Measurements from ENCODE around the gene HLA-DMA.
"Not testable (repeated sequence)": the region's sequence is repeated elsewhere in the genome, so short reads cannot be mapped to it uniquely, and the experiment has no call there.

HLA-DMA gene

DNA sequence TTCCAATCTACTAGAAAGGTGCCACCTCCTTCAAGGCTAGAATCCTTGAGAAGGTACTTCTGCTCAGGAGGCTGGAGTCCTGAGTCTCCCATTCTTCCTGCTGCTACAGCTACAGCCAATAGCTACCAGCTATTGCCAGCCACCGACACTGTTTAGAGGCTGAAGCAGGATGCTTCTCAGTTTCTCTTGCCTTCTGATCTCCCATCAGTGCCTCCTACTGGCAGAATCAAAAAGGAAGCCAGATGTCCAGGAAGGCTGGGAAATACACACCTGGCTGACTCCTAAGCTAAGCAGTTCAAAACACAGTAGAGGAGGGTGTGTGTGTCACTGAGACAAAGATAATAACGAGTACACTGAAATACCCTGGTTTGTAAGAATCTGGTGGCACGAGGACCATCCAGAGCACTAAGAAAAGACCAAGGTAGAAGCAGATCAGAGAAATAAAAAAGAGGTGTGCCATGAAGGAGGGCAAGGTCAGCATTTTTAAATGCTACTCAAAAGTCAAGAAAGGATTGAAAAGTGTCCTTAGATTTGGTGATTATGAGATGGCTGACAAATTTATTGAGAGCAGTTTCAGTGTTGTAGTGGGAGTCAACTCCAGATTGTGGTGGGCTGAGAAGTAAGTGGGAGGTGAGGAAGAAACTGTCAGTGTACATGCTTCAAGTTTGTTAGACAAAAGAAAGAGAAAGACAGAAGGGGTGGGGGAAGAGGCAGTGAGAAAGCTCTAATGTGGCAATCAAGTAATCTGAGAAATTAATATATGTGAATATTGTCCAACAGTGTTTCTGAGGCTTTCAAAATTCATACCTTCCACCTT, 2.3 kb upstream of the HLA-DMA start:
- no peak for DNase-seq (ENCODE audit: low read depth, low spot score)

DNA sequence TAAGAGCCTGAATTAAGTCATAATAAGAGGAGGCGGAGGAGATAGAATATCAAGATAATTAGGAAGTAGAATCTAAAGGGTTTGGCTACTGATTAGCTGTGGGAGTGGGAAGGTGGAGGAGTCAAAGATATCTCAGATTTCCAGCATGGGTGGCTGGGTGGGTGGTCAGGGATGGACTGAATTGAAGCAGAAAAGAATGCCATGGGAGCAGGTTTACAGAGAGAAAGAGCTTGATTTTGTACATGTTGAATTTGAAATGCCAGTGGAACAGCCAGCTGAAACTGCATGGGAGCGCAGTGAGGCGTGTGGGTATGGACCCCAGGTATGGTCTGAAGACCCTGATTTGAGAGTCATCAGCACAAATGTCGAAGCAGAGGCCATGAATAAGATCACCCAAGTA, 1.4 kb upstream of the HLA-DMA start:
- DNase-seq (ENCODE audit: low read depth, low spot score), result no peak

DNA sequence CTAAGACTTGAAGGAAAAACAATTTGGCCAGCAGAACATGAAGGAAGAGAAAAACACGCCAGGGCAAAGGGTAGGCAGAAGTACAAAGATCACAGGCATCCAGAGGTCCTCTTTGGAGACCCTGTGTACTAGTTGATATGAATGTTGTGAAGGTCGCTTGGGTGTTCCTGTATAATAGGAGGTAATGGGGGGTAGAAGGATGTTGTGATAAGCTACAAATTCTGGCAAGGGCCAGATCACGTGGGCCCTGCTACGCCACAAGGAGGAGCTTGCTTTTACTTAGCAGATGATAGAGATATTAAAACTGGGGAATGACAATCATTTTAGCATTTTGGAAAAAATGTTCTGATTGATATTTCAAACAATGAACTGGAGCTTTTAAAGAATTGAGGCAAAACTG, 878 bp upstream of the HLA-DMA start:
- no peak for DNase-seq (ENCODE audit: low read depth, low spot score)

DNA sequence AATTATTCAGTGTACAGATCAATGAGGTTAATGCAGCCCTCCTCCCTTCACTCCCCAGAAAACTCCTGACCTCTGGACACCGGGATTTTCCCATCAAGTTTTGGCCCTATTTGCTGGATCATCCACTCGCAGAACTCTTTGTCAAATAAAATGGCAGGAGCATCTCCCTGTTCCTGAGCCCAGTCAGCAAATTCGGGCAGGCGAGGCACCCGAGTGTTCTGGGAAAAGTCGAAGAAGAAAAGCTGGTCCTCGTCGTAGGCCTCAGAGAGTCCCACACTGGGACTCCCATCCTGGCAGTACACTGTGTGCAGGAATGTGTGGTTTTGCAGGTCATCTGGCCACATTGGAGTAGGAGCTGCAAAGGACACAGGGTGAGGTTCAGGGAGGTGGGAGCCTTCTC, 2.4 kb downstream of the HLA-DMA start:
- DNase-seq (ENCODE audit: low read depth, low spot score), result no peak

DNA sequence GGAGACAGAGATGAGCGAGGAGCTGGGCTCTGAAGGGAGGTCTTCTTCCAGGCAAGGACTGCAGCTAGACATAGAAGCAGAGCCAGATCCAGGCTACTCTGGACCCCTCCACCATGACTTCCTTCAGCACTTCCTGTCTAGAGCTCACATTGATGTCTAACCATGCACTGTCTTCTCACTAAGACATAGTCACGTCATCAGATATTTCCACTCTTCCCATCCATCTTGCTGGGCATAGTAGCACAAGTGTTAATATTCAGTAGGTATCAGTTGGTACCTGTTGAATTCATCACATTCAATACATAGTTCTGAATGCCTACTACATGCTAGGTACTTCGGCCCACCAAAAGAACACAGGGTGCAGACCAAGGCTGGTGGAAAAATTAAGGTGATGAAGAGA, 2.9 kb downstream of the HLA-DMA start:
- no peak for DNase-seq (ENCODE audit: low read depth, low spot score)

DNA sequence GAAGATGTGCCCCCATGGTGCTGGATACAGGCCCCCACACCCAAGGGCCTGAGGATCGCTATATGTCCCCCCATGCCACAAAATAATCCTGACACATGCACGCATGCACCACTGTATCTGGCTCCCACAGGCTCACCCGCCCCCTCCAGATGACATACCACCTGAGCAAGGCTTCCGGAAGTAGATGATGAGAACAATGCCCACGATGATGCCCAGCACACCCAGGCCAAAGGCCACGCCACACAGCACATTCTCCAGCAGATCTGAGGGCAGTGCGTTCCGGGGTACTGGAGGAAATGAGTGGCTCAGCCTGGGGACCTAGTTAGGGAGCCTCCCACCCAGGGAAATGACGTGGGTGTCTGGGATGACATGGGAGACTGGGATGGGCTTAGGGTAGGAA, 3.8 kb downstream of the HLA-DMA start:
- DNase-seq (ENCODE audit: low read depth, low spot score), result no peak

DNA sequence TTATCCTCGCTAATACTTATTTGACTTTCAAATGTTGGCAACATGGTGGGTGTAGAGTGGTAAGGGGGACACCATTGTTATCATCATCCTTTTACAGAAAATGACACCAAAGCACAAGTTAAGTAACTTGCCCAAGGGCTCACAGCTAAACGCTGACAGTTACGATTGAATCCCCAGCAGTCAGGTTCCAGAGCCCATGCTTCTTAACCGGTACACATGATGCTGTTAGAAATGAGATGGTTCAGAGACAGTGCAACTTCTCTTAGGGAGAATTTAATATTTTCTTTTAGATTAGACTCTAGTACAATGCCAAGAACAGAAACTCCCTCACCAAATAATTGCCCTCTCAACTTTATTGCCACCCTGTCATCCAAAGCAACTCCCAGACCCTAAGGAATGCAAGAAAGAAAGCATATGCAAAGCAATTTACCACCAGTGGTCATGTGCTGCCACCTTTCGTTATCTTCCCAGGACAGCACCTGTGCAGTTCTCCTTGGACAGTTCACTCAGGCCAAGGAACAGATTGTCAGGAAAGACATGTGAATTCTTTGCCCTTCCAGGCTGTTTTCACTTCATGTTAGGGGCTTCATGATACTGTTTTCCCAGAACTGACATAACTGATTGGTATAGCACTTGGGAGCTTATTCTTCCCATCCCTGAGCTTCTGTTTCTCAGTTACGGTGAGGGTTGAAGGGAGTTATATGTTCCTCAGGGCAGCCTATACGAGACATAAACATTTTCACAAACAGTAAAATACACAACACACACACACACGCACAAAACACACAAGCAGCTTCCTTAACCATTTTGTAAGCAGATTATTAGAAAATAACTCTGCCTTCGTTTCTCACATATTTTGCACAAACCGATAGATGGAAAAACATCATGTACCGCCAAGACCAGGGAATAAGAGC, 5.1 kb downstream of the HLA-DMA start:
- no peak for DNase-seq (ENCODE audit: low read depth, low spot score)

DNA sequence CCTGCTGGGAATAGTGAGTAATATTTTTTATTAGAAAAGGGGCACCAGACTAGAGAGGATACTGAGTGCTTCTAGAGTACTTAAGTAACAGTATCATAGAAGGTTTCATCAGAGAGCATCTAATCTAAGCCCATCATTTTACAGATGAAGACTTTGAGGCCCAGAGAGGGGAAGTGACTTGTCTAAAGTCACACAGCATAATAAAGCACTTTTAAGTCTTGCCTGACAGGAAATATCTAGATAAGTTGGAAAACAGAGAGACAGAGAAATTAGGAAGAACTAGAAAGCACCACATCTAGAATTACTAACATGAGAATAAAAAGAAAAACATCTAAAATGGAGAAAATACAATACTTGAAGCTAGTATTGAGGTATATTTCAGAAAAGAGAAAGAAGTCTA, 6.0 kb downstream of the HLA-DMA start:
- no peak for DNase-seq (ENCODE audit: low read depth, low spot score)

DNA sequence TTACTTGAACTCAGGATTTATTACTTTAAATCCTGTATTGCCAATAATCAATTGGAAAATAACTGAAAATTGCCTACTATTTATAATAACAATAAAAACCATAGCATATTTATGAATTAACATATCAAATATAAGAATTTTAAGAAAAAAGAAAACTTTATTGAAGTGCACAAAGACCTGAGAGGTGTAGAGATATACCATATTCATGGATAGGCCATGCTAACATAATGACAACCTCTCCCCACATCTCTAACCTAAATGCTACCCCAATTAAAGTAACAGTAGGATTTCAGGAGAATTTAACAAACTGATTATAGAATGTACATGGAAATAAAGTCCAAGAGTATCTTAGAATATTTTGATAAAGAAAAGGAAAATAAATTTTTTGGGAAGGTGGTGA, 6.9 kb downstream of the HLA-DMA start:
- DNase-seq (ENCODE audit: low read depth, low spot score), result no peak

DNA sequence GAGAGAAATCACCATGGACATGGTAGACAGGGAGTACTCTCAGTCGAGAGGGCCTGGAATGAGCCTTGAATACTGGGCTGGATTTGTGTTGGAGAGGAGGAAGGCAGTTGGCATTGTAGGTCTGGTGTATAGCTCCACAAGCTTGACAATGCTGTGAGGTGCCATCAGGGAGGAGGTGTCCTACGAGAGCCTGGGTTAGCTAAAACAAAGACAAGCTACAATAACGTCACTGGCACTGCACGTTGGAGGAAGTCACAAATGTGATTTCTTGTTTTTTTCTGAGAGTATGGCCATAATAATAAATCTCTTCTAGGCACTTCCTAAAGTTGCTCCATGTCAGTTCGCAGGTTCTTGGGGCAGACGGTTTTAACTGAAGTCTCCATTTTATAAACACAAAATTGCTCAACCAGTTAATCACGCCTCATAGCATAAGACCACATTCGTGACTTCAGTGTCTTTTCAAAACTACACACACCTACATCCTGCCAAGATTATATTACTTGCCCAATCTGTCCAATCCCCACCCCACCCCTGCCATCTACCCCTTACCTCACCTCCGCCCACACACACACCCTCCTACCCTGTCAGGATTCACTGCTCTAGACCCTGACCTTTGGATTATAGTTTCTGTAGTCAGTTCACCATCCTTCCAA, 7.7 kb downstream of the HLA-DMA start:
- DNase-seq (ENCODE audit: low read depth, low spot score), result no peak

DNA sequence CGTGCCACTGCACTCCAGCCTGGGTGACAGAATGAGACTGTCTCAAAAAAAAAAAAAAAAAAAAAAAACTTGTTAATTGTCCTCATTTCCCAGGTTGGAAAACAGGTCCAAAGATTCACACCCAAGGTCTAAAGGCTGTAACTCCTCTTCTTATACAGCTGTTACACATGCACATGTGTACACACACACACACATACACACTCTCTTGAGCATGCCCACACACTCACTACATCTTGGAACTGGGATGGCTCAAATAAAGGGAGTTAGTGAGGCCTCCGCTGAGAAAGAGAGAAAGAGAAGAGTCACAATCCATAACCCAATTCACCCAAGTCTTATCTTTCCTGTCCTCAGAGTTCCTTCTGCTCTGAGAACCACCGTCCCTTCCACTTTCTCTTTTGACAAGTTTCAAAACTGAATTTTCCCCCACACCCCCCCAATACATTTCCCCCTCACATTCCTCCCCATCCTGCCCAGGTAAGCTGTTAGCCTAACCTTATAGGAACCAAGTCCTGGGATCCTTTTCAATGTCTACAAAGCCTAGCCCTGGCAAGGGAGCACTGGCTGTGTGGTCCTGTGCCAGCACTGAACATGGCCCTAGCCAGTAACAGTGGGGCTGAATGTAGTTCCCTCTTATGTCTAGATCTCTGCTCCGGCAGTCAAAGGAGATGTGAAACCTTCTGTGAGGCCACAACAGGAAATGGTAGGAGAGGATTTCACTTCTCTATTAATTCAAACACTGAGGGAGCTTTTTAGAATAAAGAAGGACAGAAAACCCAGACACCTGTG, 8.8 kb downstream of the HLA-DMA start:
- no peak for DNase-seq (ENCODE audit: low read depth, low spot score)

DNA sequence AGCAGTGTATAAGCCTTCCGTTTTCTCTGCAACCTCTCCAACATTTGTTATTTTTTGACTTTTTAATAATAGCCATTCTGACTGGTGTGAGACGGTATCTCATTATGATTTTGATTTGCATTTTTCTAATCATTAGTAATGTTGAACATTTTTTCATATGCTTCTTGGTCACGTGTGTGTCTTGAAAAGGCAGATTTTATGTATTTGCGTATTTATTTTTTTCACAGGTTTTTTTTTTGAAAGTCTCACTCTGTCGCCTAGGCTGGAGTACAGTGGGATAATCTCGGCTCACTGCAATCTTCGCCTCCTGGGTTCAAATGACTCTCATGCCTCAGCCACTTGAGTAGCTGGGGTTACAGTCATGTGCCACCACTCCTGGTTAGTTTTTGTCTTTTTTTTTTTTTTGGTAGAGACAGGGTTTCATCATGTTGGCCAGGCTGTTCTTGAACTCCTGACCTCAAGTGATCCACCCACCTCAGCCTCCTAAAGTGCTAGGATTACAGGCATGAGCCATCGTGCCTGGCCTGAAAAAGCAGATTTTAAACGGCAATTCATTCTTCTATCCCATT, 10.3 kb downstream of the HLA-DMA start:
- not testable (repeated sequence) for DNase-seq (ENCODE audit: low read depth, low spot score)

DNA sequence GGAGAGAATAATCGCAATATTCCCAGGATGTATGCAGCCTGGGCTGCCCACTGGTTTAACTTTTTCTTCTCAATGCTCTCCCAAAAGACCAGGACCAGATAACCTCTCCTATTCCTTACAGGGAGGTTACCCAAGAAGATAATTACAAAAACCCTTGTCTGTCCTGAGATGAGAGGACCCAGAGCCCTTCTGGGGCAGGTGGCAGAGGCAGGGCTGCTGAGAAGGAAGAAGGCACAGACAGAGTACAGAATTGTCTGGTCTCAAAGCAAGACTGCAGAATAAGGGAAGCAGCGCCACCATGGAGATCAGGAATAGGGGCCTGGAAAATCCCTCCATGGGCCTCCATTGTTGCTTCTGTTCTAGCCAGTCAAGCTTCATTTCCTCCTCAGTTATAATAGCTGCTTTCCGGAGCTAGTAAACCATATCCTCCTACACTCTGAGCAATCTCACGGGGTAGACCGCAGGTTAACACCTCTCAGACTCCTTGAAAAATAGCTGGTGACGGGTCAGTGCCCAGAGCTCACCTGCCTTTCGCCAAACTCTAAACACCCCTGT, 11.6 kb downstream of the HLA-DMA start:
- DNase-seq (ENCODE audit: low read depth, low spot score), result no peak

DNA sequence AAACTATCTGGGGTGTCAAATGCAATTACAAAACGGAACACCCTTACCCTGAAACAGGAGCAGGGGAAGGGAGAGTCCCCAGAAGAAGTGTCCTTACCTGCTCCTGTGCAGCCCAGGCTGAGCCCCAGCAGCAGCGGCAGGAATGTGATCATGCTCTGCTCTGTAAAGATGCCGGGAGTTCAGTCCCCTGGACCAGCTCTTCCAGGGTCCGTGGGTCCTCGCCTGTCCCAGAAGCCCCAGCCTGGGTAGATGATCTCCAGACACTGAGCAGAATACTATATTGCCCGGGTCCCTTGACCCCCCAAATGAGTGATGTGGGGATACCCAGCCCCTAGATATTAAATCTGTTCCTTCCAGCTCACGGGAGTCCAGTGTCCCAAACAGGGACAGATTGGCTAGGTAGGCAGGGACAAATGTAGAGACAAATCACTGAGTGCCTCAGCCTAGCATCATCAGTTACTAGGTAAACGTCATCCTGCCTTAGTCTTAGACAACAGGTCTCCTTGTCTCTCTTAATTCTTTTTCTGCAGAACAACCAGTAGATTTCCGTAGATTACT, 12.2 kb downstream of the HLA-DMA start, which contains the start of gene HLA-DMB:
Gene HLA-DMB, minus strand, starts transcription at position 373 of the 558 bp plus-strand sequence. Its CDS starts 221 bp downstream, at position 152.
- DNase-seq (ENCODE audit: low read depth, low spot score), result peak; percentile 75

DNA sequence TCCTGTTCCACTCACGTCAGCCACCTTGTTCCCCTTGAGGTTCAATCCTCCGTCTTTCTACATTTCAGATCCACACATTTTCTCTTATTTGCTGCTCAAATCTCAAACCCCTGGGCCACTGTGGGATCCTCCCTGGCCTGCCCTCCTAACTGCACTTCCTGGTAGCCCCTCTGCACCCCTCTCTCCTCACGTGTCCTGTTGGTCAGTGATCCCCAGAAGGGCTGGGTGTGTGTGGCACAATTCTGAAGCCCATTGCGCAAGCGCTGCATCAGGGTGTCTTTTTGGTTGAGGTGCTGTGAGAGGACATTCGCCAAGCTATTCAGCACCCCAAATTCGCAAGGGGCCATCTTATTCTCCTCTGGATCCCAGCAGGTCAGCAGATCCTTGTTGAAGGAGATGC, 14.4 kb downstream of the HLA-DMA start:
- DNase-seq (ENCODE audit: low read depth, low spot score), result no peak

DNA sequence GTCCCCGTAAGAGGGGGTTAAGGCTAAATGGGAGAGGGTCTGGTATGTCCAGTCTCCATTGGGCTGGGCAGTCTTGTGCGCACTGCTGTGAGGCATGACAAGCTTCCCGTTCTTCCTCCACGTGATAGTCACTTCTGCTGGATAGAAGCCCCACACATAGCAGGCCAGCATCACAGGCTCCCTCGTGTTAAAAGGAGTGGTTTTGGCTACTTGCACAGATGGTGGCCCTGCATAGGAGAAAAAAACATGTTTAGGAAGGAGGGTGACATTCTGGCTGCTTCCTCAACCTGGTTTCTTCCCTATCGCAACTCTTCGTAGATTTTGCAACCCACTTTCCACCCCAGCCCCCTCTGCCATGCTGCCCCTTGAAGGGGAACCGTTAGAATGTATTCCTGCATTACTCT, 15.7 kb downstream of the HLA-DMA start:
- no peak for DNase-seq (ENCODE audit: low read depth, low spot score)

DNA sequence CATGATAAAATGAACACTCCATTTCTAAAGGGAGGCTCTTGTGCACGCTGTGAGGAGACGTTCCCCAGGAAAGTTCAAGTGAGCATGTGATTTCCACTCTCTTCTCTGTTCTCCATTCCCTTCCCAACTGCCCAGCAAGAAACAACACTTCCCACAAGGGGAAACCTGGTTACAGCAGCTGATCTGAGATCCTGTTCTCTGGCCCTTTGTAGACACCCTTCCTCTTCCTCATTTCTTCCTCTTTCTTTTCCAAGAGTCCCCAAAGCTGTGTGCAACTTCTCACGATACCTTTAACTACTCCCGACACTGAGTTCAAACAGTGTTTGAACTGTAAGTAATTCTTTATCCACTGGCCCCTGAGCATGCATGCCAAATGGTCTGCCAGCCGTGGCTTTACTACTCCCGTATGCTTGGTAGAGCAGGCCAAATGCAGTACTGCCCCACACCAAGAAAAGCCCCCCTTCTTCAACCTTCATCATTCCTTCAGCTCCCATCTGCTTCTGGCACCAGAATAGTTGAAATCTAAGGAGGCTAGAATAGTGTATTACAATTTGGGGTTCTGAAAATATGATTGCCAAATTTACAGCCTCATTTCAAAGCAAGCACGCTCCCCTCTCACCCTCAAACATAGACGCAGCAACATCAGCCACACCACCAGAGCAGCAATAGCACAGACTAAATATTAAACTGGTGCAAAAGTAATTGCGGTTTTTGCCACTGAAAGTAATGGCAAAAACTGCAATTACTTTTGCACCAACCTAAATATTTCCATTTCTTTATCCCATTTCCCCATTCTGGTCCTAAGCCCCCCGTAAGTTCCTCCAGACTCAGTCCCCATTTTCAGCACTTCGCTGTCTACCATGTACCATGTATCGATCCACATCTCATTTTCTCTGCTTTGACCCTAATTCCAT, 16.4 kb downstream of the HLA-DMA start:
- DNase-seq (ENCODE audit: low read depth, low spot score), result no peak

DNA sequence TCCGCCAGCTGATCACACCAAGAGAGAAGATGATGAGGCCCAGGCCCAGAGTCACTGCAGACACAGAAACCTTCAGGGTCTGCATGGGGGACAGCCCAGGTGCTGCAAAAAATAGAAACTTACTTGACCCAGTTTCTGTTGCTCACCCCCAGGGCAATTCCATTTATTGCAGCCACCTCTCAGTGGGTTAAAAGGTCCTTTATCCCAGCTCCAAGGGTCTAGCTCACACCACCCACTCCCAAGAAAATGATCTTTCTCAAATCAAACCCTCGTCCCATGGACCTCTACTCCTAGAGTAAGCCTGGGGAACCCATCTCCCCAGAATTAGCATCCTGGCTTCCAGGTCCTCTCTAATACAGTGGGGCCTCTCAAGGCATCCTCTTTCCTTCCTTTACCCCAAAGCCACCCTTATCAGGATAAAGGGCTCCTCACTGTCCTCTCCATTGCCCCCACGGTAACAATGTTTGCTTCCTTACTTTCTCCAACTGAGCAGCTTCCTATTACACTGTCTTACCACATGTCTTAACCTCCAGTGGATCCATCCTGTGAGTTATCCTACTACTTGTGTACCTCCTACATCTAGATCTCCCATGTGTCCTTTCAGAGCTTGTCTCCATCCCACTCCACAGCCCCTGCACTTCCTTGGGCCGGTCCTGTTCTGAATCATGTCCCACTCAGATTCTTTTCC, 17.2 kb downstream of the HLA-DMA start:
- no peak for DNase-seq (ENCODE audit: low read depth, low spot score)

DNA sequence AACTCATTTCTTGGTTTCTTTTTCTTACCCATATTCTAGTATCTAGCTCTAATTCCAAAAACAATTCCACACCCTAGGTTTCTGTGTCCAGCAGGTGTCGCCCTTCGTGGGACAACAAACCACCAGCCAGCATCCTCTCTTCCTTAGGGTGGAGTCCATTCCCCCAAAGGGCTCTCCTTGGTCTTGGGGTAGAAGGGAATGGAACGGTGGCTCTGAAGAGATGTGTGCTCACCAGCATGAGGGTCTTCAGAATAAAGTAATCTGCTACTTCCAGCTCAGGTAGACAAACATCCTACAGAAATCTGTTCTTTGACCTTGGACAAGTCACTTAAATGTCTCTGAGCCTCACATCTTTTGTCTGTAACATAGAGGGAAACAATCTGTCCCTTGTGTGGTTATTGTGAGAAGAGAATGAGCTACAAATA, 19.2 kb downstream of the HLA-DMA start:
- peak; percentile 33 for DNase-seq (ENCODE audit: low read depth, low spot score)

Measured in iPS DF 19.7 (cell line).